GM19035 (cell line): Measurements from ENCODE around the gene PHC3.
A peak's percentile ranks its signal among the peaks of the same experiment; 100 is the strongest.

ENCODE experiments used
- ATAC-seq: cut with Tn5 transposase; IDR thresholded peaks from one replicate; pipeline ENCODE4 v1.9.1; 2021; ENCODE audit not compliant: unreplicated experiment

The PHC3 gene

DNA sequence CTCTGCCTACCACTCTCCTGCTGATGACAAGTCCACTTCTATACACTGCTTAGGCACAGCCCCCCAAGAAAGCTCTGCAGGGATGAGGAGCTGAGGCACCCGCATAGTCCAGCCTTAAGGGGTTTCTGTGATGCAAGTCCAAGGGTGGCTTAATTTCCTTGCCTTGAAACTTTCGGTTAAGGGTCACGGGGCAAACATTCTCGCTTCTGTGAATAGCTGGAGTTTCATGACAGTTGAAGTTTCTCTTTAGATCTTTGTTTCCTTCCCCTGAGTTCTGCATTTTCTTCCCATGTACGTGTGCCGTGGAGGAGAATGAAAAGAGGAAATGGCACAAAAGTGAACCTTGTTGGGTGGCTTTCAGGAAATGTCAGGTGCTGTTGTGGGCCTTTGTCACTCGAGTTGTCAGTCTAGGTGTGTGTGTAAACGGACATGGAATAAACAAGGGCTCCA, 136.7 kb downstream of the PHC3 start:
- ATAC-seq: peak; percentile 80

DNA sequence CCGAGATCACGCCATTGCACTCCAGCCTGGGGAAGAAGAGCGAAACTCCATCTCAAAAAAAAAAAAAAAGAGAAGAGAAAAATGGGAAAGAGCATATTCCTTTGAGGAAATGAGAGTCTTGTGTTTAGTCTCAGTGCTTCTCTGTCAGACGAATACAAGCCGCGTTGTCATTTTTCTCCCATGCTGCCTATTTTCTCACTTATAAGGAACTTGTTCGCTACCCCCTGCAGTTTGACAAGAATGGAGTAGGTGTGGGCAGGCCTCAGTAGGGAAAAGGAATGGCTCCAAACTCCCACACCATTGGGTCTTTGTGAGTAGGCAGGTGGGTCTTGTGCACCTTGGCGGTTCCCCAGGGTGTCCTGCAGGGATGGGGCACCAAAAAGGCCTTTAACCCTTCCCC, 137.3 kb downstream of the PHC3 start:
- no peak for ATAC-seq

GRCh38 chr3:170043506-170043905, 138.0 kb downstream of the PHC3 start:
- ATAC-seq: no peak

GRCh38 chr3:170040418-170040817, 141.1 kb downstream of the PHC3 start:
- ATAC-seq: no peak

DNA sequence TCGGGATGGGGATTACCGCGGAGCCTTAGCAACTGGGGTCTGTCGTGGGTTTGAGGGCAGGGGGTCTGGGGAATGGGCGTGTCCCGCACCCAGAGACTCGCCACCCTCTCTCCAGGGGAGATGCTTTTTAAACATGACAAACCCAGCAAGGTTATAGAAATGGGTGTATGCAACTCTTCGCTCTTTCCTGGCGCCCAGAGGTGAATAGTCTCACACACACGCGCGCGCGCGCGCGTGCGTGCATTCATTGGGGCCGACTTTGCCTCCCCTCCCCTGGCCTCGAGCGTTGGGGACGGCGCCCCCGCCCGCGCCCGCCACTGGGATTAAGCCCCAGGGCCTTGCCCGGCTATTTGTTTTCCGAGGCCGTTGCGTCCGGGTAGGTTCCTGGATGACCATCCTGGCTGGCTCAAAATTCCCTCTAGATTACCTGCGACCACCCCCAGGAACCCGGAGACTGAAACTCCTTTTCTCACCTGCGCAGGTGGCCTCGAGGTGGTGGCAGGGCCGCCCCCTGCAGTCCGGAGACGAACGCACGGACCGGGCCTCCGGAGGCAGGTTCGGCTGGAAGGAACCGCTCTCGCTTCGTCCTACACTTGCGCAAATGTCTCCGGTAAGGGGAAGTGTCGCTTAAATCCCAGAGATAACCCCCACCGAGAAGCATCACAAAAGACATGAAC, 143.0 kb downstream of the PHC3 start:
- ATAC-seq: peak; percentile 12
